Natural killer cell treated with Interleukin-12 subunit alpha and Interleukin-12 subunit beta and Interleukin-15 and Interleukin-18, amount 100 ng/mL, for 72 hours (primary cell): ENCODE data around the gene FAM3B. TPM values are rescaled to one million over a fixed set of nuclear protein-coding genes. Genes with fewer than 3 reads are reported as not detected.

ENCODE experiments used
- ATAC-seq, 2 donors: fragments of 150-1000 bp; cut with Tn5 transposase in 1 of 2; sonication (Bioruptor Pico), chemical (Tn5 transposase) in 1 of 2; 2 replicates each; pipeline ENCODE4 v1.10.0; 2021
- DNase-seq: peaks from one replicate; pipeline ENCODE4 v3.0.0; 2022; ENCODE audit warnings: low spot score
- H3K27ac Mint-ChIP-seq, 2 donors: 1 replicate in 1 of 2; 2 replicates in 1 of 2; pipeline ENCODE4 v1.8.0; 2022; ENCODE audit warnings: mixed read lengths in 2 of 2, mild to moderate bottlenecking in 1 of 2, moderate library complexity in 1 of 2
- H3K27me3 Mint-ChIP-seq, 2 donors: 1 replicate in 1 of 2; 2 replicates in 1 of 2; pipeline ENCODE4 v1.8.0; 2022; ENCODE audit warnings: mixed read lengths in 2 of 2
- H3K36me3 Mint-ChIP-seq: one replicate; pipeline ENCODE4 v1.8.0; 2022; ENCODE audit warnings: mixed read lengths
- H3K4me1 Mint-ChIP-seq, 2 donors: 1 replicate in 1 of 2; 2 replicates in 1 of 2; pipeline ENCODE4 v1.8.0; 2022; ENCODE audit warnings: low read depth in 2 of 2, mixed read lengths in 2 of 2, mild to moderate bottlenecking in 1 of 2
- H3K4me3 Mint-ChIP-seq: one replicate; pipeline ENCODE4 v1.8.0; 2022; ENCODE audit warnings: mixed read lengths
- H3K9me3 Mint-ChIP-seq: 2 replicates; pipeline ENCODE4 v1.8.0; 2022; ENCODE audit warnings: mixed read lengths
- total RNA-seq, 2 donors: library from RNA; stranded (reverse); gene quantifications; one replicate each; pipeline ENCODE4 v1.2.3, GENCODE V29; 2022

Gene FAM3B
- total RNA-seq, 2 donors from 2014 or later: not detected

DNA sequence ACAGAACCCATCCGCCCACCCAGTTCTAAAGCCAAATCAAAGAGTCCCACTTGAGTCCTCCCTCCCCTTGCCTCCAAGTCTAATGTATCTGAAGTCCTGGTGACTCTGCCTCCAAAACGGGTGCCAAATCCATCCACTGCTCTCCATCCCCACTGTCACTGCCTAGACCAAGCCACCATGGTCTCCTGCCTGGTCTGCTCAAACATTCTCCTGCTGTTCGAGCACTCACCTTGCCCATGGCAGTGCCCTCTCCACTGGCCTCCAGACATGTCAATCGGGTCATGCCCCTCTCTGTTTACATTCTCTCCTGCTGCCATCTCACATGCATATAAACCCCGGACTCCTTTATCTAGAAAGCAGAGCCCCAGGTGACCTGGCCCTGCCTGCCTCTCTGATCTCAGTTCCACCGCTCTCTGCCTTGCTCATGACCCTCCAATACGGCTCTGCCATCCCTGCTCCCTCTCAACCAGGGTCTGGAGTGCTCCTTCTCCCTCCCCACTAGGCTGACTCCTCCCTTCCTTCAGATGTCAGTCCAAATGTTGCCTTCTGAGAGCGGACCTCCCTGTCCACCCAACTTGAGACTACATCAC lies 77.4 kb downstream of the FAM3B start:
- no peak overlapping the region for H3K4me3 Mint-ChIP-seq
- no peak overlapping the region for H3K27ac Mint-ChIP-seq
- H3K27me3 Mint-ChIP-seq: no peaks in the 10 kb centered on the region
- H3K36me3 Mint-ChIP-seq: peaks cover 12% of the 10 kb centered on the region
- no peaks in the 10 kb centered on the region for H3K9me3 Mint-ChIP-seq
- ATAC-seq (no peak), DNase-seq (no peak)
- no peaks in the 10 kb centered on the region for H3K4me1 Mint-ChIP-seq

DNA sequence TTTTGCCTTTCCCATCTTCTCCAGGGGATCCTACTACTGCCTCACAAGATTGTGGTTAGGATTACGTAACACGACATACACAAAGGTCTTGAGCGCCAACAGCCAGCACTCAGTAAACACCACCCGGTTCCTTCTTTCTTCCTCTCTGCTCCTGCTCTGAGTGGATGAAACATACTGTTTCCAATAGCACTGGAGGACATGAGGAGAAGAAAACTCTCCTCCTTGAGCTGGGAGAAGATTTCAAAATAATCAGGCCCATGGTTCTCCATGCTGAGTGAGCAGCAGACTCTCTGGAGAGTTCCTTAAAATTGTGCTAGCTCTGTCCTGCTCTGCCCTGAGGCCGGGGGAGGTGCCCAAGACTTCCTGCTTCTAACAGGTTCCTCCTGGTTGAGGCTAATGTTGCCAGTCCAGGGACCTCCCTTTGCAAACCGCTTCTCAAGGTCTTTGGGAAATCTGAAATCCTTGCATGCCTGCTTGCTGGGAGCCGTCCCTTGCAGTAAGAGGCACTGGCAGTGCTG lies 80.0 kb downstream of the FAM3B start:
- DNase-seq (no peak), ATAC-seq (no peak)
- Mint-ChIP-seq H3K27ac (no peak overlapping the region), H3K36me3 (peaks cover 12% of the 10 kb centered on the region), H3K9me3 (no peaks in the 10 kb centered on the region), H3K27me3 (no peaks in the 10 kb centered on the region), H3K4me3 (no peak overlapping the region), H3K4me1 (no peaks in the 10 kb centered on the region)

DNA sequence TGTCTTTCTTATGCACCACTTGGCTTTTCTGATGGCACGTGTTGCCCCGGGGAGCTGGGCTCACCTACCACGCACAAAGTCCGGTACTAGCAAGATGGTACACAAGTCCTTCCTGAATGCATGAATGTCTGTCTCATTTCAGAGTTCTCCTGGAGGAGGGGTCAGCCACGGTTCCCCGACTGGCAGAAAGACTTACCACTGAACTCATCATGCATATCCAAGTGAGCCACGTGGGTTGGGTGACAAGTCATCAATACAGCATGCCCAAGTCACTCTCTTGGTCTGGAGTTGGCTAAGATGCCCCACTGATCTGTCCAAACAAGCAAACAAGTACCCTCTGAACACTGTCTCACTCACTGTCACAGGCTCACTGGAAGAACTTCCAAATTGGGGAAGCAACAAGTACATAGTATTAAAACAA lies 80.9 kb downstream of the FAM3B start:
- no peaks in the 10 kb centered on the region for H3K27me3 Mint-ChIP-seq
- no peak overlapping the region for H3K27ac Mint-ChIP-seq
- H3K4me1 Mint-ChIP-seq: no peaks in the 10 kb centered on the region
- H3K9me3 Mint-ChIP-seq: no peaks in the 10 kb centered on the region
- ATAC-seq: no peak
- H3K4me3 Mint-ChIP-seq: no peak overlapping the region
- peaks cover 12% of the 10 kb centered on the region for H3K36me3 Mint-ChIP-seq
- no peak for DNase-seq

DNA sequence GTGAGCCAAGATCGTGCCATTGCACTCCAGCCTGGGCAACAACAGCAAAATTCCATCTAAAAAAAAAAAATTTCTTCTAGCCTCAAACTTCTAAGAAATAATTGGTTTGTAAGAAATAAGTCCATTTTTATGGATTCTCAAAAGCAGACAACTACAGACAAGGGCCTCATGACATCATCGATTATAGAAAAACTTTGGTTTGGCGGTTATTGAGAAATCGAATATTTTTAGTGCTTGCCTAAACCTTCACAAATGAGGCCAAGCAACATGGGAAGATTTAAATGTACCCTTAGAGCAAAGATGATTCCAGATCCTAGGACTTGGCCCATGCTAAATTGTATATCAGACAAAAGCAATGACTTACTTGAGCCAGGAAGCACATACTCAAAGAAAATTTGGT lies 81.7 kb downstream of the FAM3B start:
- DNase-seq (no peak), ATAC-seq (no peak)
- Mint-ChIP-seq H3K36me3 (peaks cover 14% of the 10 kb centered on the region), H3K9me3 (no peaks in the 10 kb centered on the region), H3K27ac (no peak overlapping the region), H3K27me3 (no peaks in the 10 kb centered on the region), H3K4me3 (no peak overlapping the region), H3K4me1 (no peaks in the 10 kb centered on the region)

DNA sequence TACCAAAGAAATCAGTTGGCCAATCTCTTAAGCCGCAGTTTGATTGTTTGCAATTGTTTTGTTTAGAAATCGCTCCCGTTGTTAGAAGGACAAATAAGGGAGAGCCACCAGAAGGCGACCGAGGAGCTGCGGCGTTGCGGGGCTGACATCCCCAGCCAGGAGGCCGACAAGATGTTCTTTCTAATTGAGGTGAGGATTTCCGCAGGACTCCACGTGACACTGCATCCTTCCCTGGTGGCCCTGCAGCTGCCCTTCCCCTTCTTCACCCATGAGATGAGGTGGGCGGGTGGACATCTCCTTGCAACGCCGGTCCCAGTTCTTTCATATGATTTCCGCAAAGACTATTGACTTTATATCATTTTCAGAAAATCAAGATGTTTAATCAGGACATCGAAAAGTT lies 82.2 kb downstream of the FAM3B start:
- H3K4me1 Mint-ChIP-seq: no peaks in the 10 kb centered on the region
- H3K9me3 Mint-ChIP-seq: no peaks in the 10 kb centered on the region
- ATAC-seq (no peak), DNase-seq (no peak)
- H3K4me3 Mint-ChIP-seq: no peak overlapping the region
- H3K36me3 Mint-ChIP-seq: peaks cover 10% of the 10 kb centered on the region
- H3K27ac Mint-ChIP-seq: no peak overlapping the region
- H3K27me3 Mint-ChIP-seq: no peaks in the 10 kb centered on the region

DNA sequence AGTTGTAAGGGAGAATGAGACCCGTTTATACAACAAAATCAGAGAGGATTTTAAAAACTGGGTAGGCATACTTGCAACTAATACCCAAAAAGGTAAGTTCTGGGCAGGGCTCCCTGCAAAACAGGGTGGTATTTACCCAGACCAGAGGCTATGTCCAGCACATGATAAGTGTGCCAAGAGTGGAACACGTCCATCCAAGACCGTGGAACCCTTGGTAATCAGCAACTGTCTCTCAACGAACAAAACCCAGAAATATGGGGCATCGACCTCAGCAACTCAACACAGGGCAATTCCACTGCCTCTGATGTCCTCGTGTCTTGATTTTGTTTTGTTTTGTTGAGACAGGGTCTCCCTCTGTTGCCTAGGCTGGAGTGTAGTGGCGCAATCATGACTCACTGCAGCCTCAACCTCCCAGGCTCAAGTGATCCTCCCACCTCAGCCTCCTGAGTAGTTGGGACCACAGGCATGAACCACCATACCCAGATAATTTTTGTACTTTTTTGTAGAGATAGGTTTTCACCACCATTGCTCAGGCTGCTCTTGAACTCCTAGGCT lies 82.7 kb downstream of the FAM3B start:
- no peaks in the 10 kb centered on the region for H3K4me1 Mint-ChIP-seq
- H3K36me3 Mint-ChIP-seq: peaks cover 13% of the 10 kb centered on the region
- no peak overlapping the region for H3K4me3 Mint-ChIP-seq
- H3K27me3 Mint-ChIP-seq: no peaks in the 10 kb centered on the region
- no peak overlapping the region for H3K27ac Mint-ChIP-seq
- DNase-seq (no peak), ATAC-seq (no peak)
- no peaks in the 10 kb centered on the region for H3K9me3 Mint-ChIP-seq

DNA sequence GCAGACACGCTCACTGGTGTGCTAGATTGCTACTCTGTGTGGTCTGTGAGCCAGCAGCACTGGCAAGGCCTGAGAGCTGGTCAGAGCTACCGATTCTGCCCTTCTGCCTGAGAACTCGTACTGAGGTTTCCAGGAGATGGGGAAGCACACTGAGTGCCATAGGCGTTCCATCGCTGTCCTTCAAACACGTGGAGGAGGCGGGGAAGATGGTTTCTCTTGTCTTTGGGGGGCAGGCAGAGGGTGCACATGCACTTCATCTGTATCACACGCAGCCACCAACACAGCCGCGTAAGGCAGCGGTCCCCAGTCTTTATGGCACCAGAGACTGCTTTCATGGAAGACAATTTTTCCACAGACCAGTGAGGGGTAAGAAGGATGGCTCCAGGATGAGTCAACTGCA lies 85.6 kb downstream of the FAM3B start:
- Mint-ChIP-seq H3K9me3 (no peaks in the 10 kb centered on the region), H3K4me1 (no peaks in the 10 kb centered on the region), H3K4me3 (no peak overlapping the region), H3K27ac (no peak overlapping the region), H3K27me3 (no peaks in the 10 kb centered on the region), H3K36me3 (peaks cover 16% of the 10 kb centered on the region)
- ATAC-seq: no peak
- no peak for DNase-seq

DNA sequence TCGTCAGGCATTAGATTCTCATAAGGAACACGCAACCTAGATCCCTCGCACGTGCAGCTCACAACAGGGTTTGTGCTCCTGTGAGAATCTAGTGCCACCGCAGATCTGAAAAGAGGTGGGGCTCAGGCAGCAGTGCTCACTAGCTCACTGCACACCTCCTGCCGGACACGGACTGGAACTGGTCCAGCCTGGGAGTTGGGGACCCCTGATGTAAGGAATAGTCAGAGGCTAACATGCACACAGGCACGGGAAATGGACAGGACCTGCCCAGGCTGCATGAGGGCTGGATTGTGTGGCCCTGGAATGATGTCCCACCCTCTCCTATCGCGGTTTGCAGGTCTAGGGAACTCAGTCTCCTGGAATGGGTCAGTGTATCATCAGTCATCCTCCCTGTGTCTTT lies 86.2 kb downstream of the FAM3B start:
- no peak overlapping the region for H3K27ac Mint-ChIP-seq
- H3K9me3 Mint-ChIP-seq: no peaks in the 10 kb centered on the region
- peaks cover 11% of the 10 kb centered on the region for H3K36me3 Mint-ChIP-seq
- no peak overlapping the region for H3K4me3 Mint-ChIP-seq
- H3K4me1 Mint-ChIP-seq: no peaks in the 10 kb centered on the region
- DNase-seq (no peak), ATAC-seq (no peak)
- no peaks in the 10 kb centered on the region for H3K27me3 Mint-ChIP-seq

DNA sequence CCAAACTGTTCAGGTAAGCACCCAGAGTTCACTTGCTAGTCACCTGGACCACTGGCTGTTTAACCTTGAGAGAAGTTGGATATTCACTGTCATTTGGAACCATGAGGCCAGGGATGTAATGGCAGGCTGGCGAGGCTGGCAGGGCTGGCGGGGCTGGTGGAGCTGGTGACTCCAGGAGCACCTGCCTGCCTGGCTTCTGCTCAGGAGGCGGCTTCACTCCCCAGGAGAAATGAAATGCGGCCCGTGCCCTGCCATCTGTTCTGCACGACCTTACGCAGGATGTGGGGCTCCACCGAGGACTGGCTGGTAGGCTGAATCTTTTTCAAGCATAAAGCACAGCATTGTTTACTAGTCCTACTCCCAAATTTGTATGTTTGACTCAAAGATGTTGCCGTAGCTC lies 86.7 kb downstream of the FAM3B start:
- no peaks in the 10 kb centered on the region for H3K9me3 Mint-ChIP-seq
- H3K36me3 Mint-ChIP-seq: peaks cover 12% of the 10 kb centered on the region
- DNase-seq (no peak), ATAC-seq (no peak)
- no peaks in the 10 kb centered on the region for H3K27me3 Mint-ChIP-seq
- no peak overlapping the region for H3K4me3 Mint-ChIP-seq
- H3K27ac Mint-ChIP-seq: no peak overlapping the region
- no peaks in the 10 kb centered on the region for H3K4me1 Mint-ChIP-seq

DNA sequence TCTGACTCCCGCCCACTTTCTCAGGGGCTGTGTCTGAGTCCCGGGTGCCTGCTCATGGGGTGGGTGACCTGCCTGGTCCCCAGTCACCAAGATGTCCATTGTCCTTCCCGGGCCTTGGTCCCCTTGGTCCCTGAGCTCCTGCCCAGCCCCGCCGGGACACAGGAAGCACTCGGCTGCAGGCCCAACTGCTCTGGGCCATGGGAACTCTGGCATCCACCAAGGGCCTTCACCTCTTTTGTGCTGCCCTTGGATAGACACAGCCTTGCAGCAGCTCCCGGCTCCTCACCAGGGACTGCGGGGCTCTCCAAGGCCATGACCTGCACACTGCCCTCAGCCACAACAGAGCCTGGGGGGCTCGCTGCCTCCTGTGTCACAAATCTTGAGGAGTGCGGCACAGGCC lies 87.4 kb downstream of the FAM3B start:
- Mint-ChIP-seq H3K27ac (no peak overlapping the region), H3K4me3 (no peak overlapping the region), H3K9me3 (no peaks in the 10 kb centered on the region), H3K4me1 (no peaks in the 10 kb centered on the region), H3K36me3 (peaks cover 18% of the 10 kb centered on the region), H3K27me3 (no peaks in the 10 kb centered on the region)
- no peak for DNase-seq
- no peak for ATAC-seq

DNA sequence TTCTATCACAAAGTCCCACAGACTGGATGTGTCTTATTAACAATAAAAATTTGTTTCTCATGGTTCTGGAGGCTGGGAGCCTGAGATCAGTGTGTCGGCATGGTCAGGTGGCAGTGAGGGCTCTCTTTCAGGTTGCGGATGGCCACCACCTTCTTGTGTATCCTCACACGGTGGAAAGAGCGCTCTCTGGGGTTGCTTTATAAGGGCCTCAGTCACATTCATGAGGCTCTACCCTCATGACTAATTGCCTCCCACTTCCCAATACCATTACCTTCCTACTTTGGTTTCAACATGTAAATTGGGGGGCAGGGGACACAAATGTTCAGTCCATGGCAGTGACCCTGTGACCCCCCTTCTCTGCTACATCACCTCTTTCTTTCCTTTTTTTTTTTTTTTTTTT lies 88.7 kb downstream of the FAM3B start:
- Mint-ChIP-seq H3K27ac (no peak overlapping the region), H3K4me3 (no peak overlapping the region), H3K9me3 (peaks cover under 1% of the 10 kb centered on the region), H3K27me3 (no peaks in the 10 kb centered on the region), H3K36me3 (peaks cover 20% of the 10 kb centered on the region), H3K4me1 (no peaks in the 10 kb centered on the region)
- DNase-seq: no peak
- ATAC-seq: no peak

DNA sequence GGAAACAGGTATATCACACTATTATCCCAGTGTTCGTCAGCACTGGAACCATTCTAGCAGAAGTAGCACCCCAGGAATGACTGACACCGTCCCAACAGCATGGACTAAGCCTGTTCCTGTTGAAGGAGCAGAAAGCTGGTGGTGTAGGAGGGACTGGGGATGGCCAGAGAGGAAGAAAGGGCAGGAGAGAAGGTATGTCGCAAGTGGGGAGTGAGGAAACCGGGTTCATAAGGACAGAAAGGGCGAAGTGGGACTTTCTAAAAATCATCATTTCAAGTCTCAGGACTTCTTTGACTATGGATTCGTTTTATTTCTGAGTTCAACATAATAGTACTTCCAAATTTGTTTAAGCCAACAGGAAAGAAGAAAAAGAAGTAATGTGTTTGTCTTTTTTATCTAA lies 89.7 kb downstream of the FAM3B start:
- DNase-seq (no peak), ATAC-seq (no peak)
- Mint-ChIP-seq H3K36me3 (peaks cover 25% of the 10 kb centered on the region), H3K27ac (no peak overlapping the region), H3K4me3 (no peak overlapping the region), H3K9me3 (peaks cover 2% of the 10 kb centered on the region), H3K27me3 (no peaks in the 10 kb centered on the region), H3K4me1 (no peaks in the 10 kb centered on the region)
